ENCODE results near the gene PPAT.

DNA sequence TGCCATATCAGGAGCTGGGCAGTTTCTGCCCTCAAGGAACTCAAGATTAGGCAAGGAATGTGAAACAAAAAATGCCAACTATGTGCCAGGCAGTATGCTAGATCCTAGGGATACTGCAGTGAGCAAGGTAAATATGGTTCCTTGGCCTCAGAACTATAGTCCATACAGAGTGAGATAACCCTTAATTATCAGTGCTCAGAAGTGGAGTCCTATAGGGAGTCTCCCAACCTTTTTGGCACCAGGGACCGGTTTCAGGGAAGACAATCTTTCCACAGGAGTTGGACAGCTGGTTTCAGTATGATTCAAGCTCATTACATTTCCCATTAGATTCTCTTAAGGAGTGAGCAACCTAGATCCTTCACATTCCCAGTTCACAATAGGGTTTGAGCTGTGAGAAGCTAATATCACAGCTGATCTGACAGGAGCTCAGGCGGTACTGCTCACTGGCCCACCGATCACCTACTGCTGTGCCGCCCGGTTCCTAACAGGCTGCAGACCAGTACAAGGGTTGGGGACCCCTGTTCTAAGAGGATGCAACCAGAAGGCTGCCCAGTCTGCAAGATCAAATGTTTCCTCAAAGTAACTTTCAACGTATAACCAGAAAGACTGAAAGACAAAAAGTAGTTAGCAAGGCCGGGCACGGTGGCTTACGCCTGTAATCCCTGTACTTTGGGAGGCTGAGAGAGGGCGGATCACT, 30.3 kb upstream of the PPAT start:
- no peak for TF ChIP-seq CTCF (IDR thresholded peaks at IDR 0.05)
- no peak for TF ChIP-seq POLR2A (IDR thresholded peaks at IDR 0.05)
